ENCODE results near the gene ZNF326.

The ZNF326 gene

GRCh38 chr1:89965193-89965768, 29.6 kb upstream of the ZNF326 start:
- in situ Hi-C loops (cut with MboI; ENCODE audit: low sequenced_read_pairs), result no loop called here

GRCh38 chr1:89966656-89967055, 28.3 kb upstream of the ZNF326 start:
- in situ Hi-C loops (cut with MboI; ENCODE audit: low sequenced_read_pairs), result no loop called here

DNA sequence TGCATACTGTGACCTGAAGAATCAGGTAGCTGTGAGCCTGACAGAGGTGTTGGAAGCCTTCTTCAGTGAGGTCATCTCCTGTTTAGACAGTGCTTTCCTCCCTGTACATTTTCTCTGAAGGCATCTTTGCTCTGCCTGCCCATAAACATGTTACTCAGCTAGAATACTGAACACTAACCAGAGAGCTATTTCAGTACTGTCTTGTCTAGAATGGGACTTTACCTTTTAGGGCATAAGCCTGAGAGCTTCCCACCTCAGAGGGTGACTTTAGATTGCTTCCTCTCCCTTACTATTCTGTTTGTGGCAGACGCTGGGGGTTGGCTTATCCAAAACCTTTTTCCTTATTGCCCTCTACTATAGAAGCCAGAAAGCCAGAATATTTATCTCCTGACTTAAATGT, 23.3 kb upstream of the ZNF326 start:
- in situ Hi-C loops (cut with MboI; ENCODE audit: low sequenced_read_pairs), result no loop called here

DNA sequence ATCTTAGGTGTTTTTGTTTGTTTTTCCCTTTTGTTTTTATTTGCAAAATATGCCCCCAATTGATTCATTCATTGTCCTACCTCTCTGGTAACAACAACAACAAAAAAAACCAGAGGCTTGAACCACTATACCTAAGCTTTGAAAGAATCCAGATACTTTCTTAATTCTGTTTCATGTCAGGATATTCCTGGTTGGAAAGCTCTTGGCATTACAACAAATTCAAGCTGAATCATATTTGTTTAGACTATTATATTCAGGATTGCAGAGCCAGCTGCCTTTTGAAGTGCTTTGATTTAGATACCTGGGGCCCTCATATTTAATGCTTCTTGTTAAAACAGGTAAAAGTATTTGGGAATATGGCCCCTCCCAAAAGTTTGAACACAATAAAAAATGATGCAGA, 22.9 kb upstream of the ZNF326 start:
- in situ Hi-C loops (cut with MboI; ENCODE audit: low sequenced_read_pairs), result no loop called here

GRCh38 chr1:89973471-89974127, 21.3 kb upstream of the ZNF326 start:
- in situ Hi-C loops (cut with MboI; ENCODE audit: low sequenced_read_pairs), result no loop called here

GRCh38 chr1:89974256-89974655, 20.7 kb upstream of the ZNF326 start:
- in situ Hi-C loops (cut with MboI; ENCODE audit: low sequenced_read_pairs), result no loop called here

DNA sequence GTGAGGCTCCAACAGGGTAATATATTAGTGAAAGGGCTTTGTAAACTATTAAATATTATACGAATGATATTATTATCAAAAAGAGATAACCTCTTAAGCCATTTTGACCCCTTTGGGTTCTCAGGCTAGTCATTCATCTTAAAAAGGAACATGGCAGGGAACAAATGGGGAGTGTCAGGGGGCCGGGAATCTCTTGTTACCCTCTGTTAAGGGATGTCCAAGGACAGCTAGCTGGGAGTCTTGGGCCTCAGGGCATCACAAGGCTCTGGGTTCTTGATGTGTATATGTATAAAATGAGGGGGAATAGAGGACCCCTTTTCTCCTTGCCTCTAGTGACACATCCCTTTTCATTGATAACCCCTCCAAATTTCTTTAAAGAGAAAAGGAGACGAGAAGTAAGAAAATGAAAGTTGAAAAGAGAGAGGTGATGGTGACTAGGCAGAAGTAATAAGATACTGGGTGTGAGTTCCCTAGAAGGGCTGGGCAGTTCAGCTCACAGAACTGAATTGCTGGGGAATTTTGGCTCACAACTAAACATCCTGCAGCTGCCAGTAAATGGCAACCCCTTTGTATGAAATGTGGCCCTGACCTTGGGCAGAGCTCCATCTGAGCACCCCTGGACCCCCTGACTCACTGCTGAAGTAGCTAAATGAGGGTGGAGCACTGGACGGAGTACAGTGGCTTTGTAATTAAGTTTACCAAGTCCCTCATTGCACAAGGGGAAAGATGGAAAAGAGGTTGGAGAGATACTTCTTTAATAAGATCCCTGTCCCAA, 20.0 kb upstream of the ZNF326 start:
- in situ Hi-C loops (cut with MboI; ENCODE audit: low sequenced_read_pairs), result loop anchor here (25.0 kb wide), 2 partner anchors 338 to 463 kb away; partner anchors contain the start of genes LRRC8B and LRRC8C

DNA sequence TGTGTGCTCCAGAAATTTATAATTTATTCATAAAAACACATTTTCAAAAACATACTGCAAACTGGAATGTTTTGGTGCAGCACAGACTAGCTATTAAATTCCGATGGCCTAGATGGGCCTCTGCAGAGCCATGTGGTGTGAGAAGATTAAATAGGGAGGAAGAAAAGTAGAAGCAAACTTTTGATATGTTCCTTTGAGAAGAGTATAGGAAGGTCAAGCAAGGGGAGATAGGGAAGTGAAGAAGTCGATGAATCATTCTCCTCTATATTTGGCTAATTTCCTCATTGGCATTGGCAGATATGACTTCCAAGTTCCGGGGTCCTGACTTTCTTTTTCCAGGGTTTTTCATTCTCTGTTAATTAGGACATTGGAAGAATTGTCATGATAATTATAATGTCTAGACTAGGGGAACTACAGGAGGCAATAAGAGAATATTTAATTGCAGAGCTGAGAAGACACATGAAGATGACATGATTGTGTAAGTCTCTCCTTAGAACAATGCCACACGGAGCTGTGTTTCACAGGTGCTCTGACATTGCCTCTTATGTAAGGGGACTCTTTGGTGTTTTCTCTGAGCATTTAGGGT, 19.3 kb upstream of the ZNF326 start:
- in situ Hi-C loops (cut with MboI; ENCODE audit: low sequenced_read_pairs), result loop anchor here (25.0 kb wide), 2 partner anchors 338 to 463 kb away; partner anchors contain the start of genes LRRC8B and LRRC8C

- in situ Hi-C loops (cut with MboI; ENCODE audit: low sequenced_read_pairs), result loop anchor here (25.0 kb wide), 2 partner anchors 341 to 466 kb away; partner anchors contain the start of genes LRRC8B and LRRC8C
These were observed 16.2 kb upstream of the ZNF326 start for GRCh38 chr1:89978755-89979154.

GRCh38 chr1:89980605-89981004, 14.3 kb upstream of the ZNF326 start:
- in situ Hi-C loops (cut with MboI; ENCODE audit: low sequenced_read_pairs), result loop anchor here (25.0 kb wide), 2 partner anchors 343 to 468 kb away; partner anchors contain the start of genes LRRC8B and LRRC8C

GRCh38 chr1:89982846-89983245, 12.1 kb upstream of the ZNF326 start:
- in situ Hi-C loops (cut with MboI; ENCODE audit: low sequenced_read_pairs), result loop anchor here (25.0 kb wide), 2 partner anchors 346 to 471 kb away; partner anchors contain the start of genes LRRC8B and LRRC8C

DNA sequence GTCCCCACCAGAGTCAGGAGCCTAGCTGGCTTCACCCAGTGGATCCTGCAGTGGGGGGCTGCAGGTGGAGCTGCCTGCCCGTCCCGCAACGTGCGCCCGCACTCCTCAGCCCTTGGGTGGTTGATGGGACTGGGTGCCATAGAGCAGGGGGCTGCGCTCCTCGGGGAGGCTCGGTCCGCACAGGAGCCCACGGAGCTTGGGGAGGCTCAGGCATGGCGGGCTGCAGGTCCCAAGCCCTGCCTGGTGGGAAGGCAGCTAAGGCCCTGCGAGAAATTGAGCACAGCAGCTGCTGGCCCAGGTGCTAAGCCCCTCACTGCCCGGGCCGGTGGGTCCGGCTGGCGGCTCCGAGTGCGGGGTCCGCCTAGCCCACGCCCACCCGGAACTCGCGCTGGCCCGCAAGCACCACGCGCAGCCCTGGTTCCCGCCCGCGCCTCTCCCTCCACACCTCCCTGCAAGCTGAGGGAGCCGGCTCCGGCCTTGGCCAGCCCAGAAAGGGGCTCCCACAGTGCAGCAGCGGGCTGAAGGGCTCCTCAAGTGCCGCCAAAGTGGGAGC, 10.3 kb upstream of the ZNF326 start:
- in situ Hi-C loops (cut with MboI; ENCODE audit: low sequenced_read_pairs), result loop anchor here (25.0 kb wide), 2 partner anchors 347 to 472 kb away; partner anchors contain the start of genes LRRC8B and LRRC8C

DNA sequence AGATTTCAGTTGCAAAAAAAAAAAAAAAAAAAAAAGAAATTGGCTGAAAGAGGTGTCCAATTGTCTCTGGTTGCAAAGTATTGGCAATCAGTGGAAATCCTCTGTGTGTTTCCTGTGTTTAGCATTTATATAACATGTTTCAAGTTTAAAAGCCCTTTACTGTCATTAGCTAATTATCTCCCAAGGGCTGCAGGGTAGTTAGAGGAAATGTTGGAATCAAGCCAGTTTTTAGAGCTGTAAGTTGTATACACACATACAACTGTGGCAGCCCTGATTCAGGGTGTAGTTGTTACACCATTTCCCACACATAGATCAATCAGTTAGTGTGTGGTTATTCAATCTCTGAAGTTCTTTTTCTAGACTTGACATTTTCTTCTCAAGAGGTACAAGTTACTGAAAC, 8.9 kb upstream of the ZNF326 start:
- in situ Hi-C loops (cut with MboI; ENCODE audit: low sequenced_read_pairs), result loop anchor here (25.0 kb wide), 2 partner anchors 349 to 474 kb away; partner anchors contain the start of genes LRRC8B and LRRC8C

DNA sequence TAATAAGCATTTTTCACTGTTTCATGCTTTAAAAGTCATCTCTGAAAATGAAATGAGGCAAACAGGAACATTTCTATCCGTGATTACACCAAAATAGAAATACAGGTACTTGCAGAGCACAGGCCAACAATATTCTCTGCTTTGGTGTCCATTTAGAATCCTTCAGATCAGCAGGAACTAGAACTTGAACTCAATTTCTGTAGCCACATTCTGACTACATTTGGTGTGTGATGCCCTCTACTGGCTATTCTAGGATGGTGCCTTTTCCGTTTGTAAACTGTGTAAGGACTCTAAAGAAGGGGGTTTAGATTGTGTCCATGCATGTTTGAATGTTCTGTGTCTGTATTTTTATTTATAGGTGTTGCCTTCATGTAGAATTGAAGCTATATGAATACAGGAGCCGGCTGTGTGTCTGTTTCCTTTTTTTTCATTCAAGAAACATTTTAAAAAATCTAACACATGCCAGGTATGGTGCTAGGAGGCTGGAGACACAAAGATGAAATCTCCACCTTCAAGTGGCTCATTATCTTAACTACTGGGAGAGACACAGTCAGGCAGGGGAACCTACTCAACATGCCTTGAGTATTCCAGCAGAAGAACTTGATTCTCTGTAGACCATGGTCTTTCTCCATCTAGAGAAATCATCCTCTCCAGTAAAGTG, 7.6 kb upstream of the ZNF326 start:
- in situ Hi-C loops (cut with MboI; ENCODE audit: low sequenced_read_pairs), result loop anchor here (25.0 kb wide), 2 partner anchors 350 to 475 kb away; partner anchors contain the start of genes LRRC8B and LRRC8C

DNA sequence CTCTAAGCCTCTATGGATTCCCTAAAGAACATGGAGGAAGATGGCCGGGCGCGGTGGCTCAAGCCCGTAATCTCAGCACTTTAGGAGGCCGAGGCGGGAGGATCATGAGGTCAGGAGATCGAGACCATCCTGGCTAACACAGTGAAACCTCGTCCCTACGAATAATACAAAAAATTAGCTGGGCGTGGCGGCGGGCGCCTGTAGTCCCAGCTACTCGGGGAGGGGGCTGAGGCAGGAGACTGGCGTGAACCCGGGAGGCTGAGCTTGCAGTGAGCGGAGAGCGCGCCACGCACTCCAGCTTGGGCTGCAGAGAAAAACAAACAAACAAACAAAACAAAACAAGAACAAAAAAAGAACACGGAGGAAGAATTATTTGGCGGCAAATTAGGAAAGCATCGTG, 5.8 kb upstream of the ZNF326 start:
- in situ Hi-C loops (cut with MboI; ENCODE audit: low sequenced_read_pairs), result loop anchor here (25.0 kb wide), 2 partner anchors 352 to 477 kb away; partner anchors contain the start of genes LRRC8B and LRRC8C

DNA sequence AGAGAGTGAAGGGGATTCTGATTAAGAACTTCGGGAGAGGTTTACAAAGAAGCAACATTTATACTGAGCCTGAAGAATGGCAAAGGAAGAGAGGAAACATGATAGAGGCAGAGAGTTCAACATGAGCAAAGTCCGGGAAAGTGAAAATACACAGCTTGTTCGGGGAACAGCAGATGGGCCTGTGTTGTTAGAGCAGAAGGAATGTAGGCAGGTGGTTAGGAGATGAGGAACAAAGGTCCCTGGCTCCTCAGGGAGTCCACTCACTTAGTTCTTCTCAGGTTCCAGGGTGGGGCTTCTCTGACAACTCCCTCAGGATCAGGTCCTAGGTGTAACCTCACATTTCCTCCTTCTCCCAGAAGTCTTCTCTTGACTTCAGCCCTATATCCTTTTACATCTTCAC, 5.1 kb upstream of the ZNF326 start:
- in situ Hi-C loops (cut with MboI; ENCODE audit: low sequenced_read_pairs), result loop anchor here (10.0 to 25.0 kb wide), 3 partner anchors 175 to 477 kb away; partner anchors contain the start of genes LRRC8B and LRRC8C

GRCh38 chr1:89990976-89991831, 3.7 kb upstream of the ZNF326 start:
- in situ Hi-C loops (cut with MboI; ENCODE audit: low sequenced_read_pairs), result loop anchor here (10.0 to 25.0 kb wide), 3 partner anchors 176 to 479 kb away; partner anchors contain the start of genes LRRC8B and LRRC8C

DNA sequence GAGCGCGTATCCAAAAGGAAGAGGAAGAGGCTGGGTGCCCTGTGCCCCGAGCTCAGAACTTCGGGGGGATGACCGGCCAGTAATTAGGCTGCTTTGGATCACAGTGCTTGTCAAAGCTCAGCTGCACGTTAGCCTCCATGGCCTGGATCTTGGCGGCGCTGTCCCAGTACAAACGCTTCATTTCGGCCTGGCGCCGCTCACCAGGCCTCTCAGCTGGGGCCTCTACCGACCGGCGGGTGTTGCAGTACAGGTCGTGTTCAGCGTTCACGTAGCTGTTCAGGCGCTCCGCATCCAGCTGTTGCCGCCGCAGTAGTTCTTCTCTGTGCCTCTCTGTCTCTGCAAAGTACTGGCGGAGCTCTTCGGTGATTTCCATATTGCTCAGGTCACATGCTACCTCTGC, 1.4 kb upstream of the ZNF326 start:
- in situ Hi-C loops (cut with MboI; ENCODE audit: low sequenced_read_pairs), result loop anchor here (10.0 to 25.0 kb wide), 3 partner anchors 179 to 481 kb away; partner anchors contain the start of genes LRRC8B and LRRC8C

All from HL-60/S4 treated with retinoic acid at 250 ng/mL for 4 days and 3 days (cell line).